Islet of Langerhans (tissue), 1 donor: ENCODE data around the gene ARHGAP45.

Experiments used
- FAIRE-seq: peaks from one replicate; lab custom pipeline; 2011; peaks lifted over from hg19 to GRCh38; lab: Jason Lieb, UNC

ARHGAP45 gene

GRCh38 chr19:1039646-1040475, 27.1 kb upstream of the ARHGAP45 start, which contains the start of gene ABCA7:
ABCA7 (plus strand) TSS chr19:1040107; CDS start chr19:1041362, 1,255 bp downstream.
- no peak for FAIRE-seq

GRCh38 chr19:1040476-1041271, 26.3 kb upstream of the ARHGAP45 start:
- FAIRE-seq = no peak

GRCh38 chr19:1041272-1041834, 25.6 kb upstream of the ARHGAP45 start:
- no peak for FAIRE-seq

DNA sequence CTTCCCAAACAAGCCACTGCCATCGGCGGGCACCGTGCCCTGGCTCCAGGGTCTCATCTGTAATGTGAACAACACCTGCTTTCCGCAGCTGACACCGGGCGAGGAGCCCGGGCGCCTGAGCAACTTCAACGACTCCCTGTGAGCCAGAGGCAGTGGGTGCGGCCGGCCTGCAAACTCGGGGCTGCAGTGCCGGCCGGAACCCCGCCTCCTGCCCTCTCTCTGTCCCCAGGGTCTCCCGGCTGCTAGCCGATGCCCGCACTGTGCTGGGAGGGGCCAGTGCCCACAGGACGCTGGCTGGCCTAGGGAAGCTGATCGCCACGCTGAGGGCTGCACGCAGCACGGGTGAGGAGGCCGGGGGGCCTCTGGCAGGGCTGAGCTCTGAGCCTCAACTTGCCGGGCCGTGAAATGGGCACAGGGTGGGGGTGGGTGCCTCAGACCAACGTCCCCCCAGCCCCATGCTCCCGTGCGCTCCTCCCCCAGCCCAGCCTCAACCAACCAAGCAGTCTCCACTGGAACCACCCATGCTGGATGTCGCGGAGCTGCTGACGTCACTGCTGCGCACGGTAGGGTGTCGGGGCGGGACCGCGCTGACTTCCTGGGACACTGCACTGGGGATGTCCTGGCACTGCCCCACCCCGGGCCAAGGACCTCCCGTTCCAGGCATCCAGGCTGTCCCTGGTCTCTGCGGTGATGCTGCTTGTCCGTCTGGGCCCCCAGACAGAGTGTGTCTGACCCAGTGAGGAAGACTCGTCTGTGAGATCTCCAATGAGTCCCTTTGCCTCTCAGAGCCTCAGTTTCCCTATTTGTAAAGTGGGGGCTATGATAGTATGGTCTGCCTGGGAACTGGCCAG, 24.9 kb upstream of the ARHGAP45 start:
- no peak for FAIRE-seq

DNA sequence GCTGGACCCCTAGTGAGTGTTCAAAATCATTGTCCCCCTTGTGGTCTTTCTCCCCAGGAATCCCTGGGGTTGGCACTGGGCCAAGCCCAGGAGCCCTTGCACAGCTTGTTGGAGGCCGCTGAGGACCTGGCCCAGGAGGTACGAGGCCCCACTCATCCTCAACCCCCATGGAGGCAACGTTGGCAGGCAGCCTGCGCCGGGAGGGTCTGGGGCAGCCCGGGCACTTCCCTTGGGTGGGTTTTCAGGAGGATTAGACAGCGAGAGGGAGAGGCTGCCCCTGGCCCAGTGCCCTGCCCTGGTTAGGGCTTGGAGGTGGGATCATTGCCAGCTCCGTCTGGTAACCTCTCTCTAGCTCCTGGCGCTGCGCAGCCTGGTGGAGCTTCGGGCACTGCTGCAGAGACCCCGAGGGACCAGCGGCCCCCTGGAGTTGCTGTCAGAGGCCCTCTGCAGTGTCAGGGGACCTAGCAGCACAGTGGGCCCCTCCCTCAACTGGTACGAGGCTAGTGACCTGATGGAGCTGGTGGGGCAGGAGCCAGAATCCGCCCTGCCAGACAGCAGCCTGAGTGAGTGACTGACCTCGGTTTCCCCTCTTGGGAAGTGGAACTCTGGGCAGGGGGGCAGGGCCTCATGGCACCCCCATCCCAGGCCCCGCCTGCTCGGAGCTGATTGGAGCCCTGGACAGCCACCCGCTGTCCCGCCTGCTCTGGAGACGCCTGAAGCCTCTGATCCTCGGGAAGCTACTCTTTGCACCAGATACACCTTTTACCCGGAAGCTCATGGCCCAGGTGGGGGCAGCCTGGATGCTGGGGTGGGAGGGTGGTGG, 24.1 kb upstream of the ARHGAP45 start:
- FAIRE-seq = no peak

DNA sequence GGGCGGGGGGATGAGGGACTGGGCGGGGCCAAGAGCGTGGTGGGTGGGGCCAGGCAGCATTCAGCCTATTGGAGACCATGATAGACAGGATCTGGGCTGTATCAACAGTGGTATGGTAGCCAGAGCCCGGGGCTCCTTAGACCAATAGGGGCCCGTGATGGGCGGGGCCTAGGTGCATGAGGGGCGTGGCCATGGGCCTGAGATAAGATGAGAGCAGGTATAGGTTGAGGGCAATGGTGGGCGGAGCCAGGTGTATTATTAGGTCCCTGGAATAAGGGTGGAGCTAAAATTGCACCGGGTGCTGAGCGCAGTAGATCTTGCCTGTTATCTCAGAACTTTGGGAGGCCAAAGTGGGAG, 21.7 kb upstream of the ARHGAP45 start:
- no peak for FAIRE-seq

GRCh38 chr19:1046117-1046626, 20.8 kb upstream of the ARHGAP45 start:
- no peak for FAIRE-seq

GRCh38 chr19:1046836-1047695, 19.9 kb upstream of the ARHGAP45 start:
- FAIRE-seq = no peak

DNA sequence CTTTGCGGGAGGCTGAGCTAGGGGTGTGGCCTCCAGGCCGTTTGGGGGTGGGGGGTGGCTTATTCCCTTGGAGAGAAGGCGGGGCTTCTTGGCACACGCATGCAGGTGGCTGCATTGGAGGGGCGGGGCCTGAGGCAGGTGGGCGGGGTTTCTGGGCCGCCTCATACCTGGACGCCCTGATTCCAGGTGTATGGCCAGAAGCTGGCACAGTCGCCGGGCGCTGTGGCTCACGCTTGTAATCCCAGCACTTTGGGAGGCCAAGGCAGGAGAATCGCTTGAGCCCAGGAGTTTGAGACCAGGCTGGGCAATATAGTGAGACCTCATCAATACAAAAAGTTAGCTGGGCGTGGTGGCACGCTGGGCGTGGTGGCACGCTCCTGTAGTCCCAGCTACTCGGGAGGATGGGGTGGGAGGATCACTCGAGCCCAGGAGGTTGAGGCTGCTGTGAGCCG, 19.2 kb upstream of the ARHGAP45 start:
- no peak for FAIRE-seq

DNA sequence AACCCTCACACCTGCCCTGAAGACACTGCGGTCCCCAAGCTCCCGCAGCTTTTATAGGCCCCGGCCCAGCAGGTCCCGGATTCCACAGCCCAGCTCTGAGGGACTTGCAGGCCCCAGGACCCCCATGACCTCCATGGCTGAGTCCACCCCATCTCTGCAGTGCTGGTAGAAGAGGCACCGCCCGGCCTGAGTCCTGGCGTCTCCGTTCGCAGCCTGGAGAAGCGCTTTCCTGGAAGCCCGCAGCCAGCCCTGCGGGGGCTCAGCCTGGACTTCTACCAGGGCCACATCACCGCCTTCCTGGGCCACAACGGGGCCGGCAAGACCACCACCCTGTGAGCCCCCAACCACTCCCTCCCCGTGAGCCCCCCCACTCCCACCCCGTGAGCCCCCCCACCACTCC, 17.9 kb upstream of the ARHGAP45 start:
- FAIRE-seq = no peak

DNA sequence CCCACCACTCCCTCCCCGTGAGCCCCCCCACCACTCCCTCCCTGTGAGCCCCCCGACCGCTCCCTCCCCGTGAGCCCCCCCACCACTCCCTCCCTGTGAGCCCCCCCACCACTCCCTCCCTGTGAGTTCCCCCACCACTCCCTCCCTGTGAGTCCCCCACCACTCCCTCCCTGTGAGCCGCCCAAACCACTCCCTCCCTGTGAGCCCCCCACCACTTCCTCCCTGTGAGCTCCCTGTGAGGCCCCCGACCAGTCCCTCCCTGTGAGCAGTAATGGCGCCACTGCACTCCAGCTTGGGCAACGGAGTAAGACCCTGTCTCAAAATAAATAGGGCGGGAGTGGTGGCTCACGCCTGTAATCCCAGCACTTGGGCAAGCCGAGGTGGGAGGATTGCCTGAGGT, 17.2 kb upstream of the ARHGAP45 start:
- no peak for FAIRE-seq

DNA sequence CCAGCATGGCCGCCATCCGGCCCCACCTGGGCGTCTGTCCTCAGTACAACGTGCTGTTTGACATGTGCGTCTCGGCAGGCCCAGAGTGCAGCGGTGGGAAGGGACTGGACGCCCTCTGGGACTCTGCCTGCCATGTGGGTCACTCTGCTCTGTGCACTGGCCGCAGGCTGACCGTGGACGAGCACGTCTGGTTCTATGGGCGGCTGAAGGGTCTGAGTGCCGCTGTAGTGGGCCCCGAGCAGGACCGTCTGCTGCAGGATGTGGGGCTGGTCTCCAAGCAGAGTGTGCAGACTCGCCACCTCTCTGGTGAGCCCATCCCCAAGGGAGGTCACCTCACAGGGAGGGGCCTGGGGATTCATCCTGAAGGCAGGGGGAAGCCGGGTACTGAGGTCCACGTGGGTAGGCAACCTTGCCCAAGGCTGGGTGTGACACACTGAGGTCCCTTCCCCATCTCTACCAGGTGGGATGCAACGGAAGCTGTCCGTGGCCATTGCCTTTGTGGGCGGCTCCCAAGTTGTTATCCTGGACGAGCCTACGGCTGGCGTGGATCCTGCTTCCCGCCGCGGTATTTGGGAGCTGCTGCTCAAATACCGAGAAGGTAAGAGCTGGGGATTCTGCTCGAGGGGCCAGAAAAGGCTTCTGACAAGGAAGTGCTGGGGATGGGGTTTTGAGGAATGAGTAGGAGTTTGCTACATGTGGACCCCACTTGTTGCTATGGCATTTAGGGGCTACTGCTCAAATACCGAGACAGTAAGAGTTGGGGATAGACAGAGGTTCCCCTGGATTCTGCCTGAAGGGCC, 15.8 kb upstream of the ARHGAP45 start:
- FAIRE-seq = no peak

DNA sequence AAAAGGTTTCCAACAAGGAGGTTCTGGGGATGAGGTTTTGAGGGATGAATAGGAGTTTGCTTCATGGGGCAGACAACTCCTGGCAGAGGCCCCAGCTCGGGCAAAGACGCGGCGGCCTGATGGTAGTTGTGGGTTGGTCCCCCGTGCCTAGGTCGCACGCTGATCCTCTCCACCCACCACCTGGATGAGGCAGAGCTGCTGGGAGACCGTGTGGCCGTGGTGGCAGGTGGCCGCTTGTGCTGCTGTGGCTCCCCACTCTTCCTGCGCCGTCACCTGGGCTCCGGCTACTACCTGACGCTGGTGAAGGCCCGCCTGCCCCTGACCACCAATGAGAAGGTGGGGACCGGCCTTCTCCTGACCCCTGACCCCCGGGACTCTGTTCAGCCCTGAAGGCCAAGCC, 15.2 kb upstream of the ARHGAP45 start:
- FAIRE-seq = no peak

GRCh38 chr19:1052349-1052975, 14.5 kb upstream of the ARHGAP45 start:
- FAIRE-seq = no peak

- no peak for FAIRE-seq
Measured at GRCh38 chr19:1053176-1054101, 13.5 kb upstream of the ARHGAP45 start.

DNA sequence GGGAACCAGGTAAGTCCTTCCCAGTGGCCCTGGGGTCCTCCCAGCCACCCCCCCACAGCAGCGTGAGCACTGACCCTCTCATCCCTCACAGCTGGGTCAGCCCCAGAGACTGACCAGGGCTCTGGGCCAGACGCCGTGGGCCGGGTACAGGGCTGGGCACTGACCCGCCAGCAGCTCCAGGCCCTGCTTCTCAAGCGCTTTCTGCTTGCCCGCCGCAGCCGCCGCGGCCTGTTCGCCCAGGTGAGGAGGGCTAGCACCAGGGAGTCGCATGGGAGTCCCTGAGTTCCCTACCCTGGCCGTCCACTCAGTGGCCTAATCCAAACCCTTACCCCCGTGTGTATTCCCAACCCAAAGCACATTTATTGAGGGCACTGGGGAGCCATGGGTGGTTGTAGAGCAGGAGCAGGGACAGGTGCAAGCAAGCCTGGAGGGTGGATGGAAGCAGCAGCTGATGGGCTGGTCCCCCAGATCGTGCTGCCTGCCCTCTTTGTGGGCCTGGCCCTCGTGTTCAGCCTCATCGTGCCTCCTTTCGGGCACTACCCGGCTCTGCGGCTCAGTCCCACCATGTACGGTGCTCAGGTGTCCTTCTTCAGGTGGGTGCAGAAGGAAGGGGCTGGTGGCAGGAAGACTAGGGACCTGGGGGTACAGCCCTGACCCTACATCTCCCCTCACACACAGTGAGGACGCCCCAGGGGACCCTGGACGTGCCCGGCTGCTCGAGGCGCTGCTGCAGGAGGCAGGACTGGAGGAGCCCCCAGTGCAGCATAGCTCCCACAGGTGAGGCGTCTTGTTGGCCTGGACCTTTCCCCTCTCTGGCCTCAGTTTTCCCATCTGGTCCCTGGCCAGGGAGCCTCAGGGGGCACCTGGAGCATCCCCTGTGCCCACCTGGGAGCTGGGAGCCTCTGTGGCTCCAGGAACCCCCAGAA, 12.6 kb upstream of the ARHGAP45 start:
- no peak for FAIRE-seq
